Hematopoietic multipotent progenitor cell (in vitro differentiated cells): ENCODE measurements around the gene FUT8. TPM values are rescaled to one million over a fixed set of nuclear protein-coding genes. Genes with fewer than 3 reads are reported as not detected.

ENCODE experiments used
- DNase-seq, 3 donors: peaks; one replicate each; pipeline ENCODE4 v3.0.0-alpha.2; 2011 to 2015; ENCODE audit warnings: low read depth in 2 of 3, low spot score in 2 of 3
- total RNA-seq: library from RNA; depleted of rRNA; stranded (reverse); fragments of >200 nt; gene quantifications from one replicate; pipeline ENCODE4 v1.2.3, GENCODE V29; 2012

The FUT8 gene
- total RNA-seq, 1 donor = 27.2 TPM

- no peak for DNase-seq
Observed at GRCh38 chr14:65486863-65487262, 74.3 kb downstream of the FUT8 start.

DNA sequence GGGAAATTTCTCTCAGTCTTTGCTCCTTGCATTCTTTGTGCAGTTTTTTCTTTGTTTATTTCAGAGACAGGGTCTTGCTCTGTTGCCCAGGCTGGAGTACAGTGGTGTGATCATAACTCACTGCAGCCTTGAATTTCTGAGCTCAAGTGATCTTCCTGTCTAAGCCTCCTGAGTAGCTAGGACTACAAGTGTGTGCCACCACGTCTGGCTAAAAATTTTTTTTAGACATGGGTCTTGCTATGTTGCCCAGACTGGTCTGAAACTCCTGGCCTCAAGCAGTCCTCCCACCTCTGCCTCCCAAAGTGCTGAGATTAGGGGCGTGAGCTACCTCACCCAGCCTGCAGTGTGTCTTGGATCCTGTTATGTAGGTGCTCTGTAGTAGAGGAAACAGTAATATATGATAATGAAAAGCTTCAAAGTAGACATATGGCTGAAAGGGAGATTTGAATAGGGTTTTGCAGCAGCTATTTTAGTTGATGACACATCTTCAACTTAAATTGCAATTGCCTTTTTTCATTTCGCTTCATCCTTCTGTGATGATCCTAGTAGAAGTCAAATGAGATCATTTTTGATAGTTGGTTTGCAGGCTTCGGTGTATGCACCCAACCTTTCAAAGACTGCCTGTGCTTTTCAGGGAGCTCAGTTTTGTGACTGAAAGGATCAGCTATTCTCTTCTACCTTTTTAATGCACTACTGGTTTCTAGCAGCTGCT, 75.4 kb downstream of the FUT8 start:
- no peak for DNase-seq

DNA sequence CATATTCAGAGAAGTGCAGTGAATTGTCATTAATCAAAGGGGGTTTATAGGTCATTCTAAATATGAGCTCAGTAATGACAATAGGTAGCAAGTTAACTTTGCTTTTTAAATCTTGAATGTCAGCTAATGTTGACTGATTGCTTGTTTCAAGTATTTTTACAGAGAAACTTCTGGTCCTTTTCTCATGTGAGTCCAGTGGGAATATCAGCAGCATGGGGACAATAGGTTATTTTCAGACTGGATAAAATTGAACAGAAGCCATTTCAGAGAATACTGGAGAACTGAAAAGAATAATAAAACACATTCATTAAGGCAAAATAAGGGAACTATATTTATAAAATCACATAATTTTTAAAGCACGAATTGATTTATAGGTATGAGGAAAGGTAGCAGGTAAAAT, 78.7 kb downstream of the FUT8 start:
- no peak for DNase-seq

GRCh38 chr14:65492266-65492665, 79.7 kb downstream of the FUT8 start:
- peak in 1 of 3 donors; percentile 20 for DNase-seq

- DNase-seq = no peak
Observed at GRCh38 chr14:65495196-65495595, 82.7 kb downstream of the FUT8 start.

DNA sequence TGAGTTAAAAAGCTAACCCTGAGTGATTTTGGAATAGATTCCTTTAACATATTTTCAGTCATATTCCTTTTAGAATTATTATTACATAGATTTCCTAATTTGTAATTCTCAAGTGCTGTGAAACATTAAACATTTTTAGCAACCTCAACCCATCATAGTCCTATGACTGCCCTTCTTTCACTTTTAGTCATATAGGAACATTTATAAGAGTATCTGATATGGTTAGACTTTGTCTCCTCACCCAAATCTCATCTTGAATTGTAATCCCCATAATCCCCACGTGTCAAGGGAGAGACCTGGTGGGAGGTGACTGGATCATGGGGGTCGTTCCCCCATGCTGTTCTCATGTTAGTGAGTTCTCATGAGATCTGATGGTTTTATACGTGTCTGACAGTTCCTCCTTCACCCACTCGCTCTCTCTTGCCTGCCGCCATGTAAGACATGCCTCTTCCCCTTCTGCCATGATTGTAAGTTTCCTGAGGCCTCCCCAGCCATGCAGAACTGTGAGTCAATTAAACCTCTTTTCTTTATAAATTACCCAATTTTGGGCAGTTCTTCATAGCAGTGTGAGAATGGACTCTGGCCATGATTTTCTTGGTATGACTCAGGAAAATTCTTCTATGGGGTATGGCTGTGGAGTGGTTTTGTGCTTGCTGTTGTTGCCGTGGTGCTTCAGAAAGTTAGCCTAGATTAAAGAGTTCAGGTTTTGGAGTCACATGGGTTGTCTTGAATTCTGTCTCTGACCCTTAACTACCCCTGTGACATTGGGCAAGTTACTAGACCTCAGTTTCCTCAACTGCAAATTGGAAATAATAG, 83.9 kb downstream of the FUT8 start:
- no peak for DNase-seq

DNA sequence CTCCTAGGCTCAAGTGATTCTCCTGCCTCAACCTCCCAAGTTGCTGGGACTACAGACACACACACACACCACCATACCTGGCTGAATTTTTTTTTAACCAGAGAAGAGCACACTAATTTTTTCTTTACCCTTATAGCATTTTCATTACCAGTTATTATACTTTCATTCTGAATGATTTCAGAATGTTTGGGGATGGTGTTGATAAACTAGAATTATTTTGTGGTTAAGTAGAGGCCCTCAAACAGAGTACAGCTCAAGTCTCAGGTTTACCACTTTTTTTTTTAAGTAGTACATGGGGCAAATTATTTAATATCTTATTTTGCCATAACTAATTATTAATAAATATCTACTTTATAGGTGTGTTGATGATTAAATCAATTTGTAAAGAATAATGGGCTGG, 86.6 kb downstream of the FUT8 start:
- no peak for DNase-seq

DNA sequence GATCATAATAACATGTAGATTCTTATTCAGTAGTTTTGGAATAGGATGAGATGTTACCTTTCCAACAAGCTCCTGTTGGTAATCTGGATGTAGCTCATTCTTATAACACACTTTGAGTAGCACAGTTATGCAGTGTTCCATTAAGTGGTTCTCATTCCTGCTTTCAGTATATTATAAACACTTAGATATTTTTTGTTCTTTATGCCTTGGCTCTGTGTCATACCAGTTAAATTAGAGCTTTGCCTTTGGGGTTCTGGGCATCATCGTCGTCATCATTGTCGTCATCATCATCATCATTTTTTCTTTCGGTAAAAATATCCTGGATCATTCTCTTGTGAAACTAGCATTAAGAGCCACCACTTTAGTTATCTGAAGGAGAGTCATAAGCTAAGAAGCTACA, 87.5 kb downstream of the FUT8 start:
- no peak for DNase-seq

DNA sequence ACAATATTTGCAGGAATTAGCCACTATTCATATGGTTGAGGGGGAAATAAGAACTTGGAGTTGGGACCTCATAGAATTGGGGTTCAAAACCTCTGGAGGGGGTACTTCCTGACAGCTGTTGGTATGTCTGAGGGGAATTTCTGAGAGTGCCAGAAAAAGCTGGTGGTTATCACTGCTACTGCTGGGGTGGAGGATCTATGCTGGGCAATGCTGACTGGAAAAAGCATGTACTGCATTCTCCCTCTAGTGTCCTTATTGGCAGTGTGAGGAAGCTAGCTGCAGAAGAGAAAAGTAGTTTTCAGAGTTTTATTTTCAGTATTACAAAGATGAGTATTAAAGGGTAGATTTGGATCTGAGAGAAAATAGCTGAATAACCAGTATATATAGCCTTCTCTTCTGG, 88.8 kb downstream of the FUT8 start:
- DNase-seq = no peak

DNA sequence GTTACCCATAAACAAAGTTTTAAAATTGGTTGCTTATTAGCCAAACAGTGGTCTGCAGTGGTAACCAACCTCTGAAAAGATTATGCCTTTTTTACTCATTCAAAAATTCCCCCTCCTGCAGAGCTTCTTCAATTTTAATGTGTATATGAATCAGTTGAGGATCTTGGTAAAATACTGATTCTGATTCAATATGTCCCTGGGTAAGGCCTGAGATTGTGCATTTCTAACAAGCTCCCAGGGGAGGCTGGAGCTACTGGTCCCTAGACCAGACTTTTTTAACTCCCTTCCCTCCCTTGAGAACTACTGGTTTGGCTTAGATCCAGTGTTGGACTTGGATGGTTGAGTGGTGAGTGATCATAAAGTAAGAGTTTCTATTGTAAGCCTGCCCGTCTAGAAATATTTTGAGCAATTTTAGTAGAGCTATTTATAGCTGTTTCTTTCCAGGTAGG, 90.2 kb downstream of the FUT8 start:
- DNase-seq = no peak

DNA sequence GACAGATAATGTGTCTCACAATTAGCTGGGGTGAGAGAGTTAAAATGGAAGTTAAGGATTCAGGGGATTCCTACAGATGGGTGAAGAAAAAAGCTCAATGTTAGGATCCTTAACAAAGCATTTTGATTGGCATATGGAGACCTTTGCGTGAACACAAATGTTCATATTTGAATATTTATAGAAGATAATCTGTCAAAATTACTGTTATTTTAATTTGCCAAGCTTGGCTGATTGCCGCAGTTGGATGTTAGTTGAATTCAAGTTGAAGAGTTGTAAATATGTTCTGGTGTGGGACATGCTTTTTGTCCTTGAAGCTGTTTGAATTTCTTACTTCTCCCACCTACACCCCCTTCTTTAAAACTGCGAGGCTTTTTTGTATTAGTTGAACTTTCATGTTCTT, 91.2 kb downstream of the FUT8 start:
- no peak for DNase-seq

- DNase-seq = no peak
Observed at GRCh38 chr14:65506801-65507200, 94.3 kb downstream of the FUT8 start.

DNA sequence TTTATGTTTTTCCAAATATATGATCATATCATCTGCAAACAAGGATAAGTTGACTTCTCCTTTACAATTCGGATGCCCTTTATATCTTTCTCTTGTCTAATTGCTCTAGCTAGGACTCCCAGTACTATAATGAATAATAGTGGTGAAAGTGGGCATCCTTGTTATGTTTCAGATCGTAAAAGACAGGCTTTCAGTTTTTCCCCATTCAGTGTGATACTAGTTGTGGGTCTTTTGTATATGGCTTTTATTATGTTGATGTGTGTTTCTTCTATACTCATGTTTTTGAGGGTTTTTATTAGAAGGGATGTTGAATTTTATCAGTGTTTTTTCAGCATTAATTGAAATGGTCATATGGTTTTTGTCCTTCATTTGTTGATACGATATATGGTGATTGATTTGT, 97.3 kb downstream of the FUT8 start:
- DNase-seq = no peak

DNA sequence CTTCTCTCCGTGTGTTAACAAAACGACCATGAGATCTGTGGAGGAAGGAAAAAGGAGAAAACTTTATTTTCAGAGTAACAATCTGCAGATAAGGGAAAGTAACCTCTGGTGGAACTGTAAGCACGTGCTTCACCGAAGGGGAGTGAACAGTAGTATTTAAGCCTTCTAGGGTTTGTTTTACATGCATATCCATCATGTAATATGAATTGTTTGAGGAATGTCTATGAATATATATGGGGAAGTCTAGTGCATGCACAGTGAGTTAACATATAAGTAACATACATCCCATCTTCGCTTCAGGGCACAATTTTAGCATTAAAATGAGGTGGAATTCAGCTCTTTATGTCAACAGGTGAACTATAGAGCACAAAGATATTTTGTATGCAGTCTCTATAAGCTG, 101.1 kb downstream of the FUT8 start:
- no peak for DNase-seq

DNA sequence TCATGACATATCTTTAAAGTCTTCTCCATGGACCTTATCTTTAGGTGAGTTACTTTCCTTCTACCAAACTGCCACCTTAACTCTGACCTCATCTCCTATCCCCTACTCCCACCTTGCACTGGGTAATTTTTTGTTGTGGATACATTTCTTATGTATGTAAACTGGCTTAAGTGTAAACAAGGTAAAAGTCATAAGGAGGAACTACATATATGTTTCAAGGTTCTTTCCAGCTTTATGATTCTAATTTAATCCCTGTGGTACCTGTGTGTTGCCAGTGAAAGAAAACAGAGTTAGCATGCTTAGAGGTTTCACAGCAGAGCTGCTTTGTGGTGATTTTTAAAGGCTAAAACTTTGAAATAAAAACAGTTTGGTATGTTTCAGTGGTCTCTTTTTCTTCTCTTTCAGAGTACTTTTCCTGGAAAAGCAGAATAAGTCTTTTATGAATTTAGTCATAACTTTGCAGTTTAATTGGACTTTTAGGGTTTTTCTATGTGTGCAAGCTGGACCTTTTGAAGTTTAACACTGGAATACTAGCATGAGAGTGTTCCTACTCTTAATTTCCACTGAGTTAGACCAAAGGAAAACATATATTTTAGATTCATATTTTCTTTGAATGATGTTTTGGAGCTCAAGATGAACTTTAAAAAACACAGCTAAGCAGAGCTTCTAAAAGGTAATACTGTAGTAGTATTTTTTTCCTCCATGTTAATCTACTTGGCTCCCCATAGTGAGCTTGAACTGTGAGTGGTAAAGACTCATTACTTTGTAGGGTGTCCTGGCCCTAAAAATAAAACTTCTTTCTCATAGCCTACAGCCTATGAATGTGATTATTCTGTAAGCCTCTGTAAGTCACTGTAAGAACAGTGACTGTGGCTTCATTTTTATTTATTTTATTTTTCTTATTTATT, 105.4 kb downstream of the FUT8 start:
- no peak for DNase-seq

- no peak for DNase-seq
Observed at GRCh38 chr14:65528069-65528468, 115.5 kb downstream of the FUT8 start.

- DNase-seq = no peak
Observed at GRCh38 chr14:65531148-65531547, 118.6 kb downstream of the FUT8 start.

GRCh38 chr14:65533736-65534404, 121.3 kb downstream of the FUT8 start:
- no peak for DNase-seq

GRCh38 chr14:65536781-65537423, 124.4 kb downstream of the FUT8 start:
- no peak for DNase-seq

DNA sequence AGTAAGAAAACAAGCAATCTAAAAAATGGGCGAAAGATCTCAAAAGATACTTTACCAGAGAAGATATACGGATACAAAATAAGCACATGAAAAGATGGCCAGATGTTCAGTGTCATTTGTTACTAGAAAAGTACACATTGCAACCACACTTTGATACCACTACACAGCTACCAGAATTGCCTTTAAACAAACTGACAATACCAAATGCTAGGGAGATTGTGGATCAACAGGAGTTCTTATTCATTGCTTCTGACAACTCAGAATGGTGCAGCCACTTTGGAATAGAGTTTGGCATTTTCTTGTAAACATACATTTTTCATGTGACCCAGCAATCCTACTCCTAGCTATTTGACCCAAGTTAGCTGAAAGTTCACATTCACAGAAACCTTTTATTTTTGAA, 136.3 kb downstream of the FUT8 start:
- DNase-seq = no peak
